ENCODE data around the gene HMGA1.
"Not testable (repeated sequence)": the region's sequence is repeated elsewhere in the genome, so short reads cannot be mapped to it uniquely, and the experiment has no call there.

Gene HMGA1

DNA sequence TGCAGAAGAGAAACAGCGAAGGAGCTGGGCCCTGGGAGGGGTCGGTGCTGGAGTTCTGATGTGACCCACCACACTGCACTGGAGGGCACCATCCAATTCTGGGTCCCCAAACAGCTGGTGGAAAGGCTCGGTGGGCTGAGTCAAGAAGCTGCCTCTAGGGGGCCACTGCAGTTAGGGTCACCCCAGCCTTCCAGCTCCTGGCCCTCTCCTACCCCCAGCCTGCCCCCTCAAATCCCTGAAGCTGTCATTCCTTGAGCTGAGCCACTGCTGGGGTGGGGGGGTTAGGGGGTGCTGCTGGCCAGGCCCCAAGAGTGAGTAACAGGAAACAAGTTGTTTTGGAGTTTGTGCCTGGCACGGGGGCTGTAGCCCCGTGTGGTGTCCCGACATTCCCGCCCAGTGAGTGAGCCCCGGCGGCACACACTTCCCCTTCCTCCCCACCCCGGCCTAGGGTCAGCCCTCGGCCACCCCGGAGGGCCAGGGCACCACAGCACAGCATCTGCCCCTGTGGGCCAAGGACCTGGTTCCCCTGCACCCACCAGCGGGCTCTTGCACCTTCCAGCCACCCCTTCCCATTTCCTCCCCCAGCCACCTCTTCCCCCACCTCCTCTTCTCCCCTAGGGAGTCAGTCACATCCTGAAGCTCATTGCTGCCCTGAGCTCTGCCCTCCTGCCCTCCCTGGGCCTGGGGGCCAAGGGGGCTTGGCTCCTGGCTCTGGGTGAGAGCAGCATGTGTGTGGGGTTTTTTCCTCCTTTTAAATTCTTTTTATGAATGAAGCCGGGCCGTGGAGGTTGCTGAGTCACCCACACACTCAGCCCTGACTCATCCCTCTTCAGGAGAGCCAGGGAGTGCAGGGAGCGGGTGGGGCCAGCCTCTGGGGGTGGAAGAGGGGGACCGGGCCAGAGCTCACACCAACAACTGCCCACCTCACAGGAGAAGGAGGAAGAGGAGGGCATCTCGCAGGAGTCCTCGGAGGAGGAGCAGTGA lies 7.5 kb downstream of the HMGA1 start:
- TF ChIP-seq, protein P1, sequence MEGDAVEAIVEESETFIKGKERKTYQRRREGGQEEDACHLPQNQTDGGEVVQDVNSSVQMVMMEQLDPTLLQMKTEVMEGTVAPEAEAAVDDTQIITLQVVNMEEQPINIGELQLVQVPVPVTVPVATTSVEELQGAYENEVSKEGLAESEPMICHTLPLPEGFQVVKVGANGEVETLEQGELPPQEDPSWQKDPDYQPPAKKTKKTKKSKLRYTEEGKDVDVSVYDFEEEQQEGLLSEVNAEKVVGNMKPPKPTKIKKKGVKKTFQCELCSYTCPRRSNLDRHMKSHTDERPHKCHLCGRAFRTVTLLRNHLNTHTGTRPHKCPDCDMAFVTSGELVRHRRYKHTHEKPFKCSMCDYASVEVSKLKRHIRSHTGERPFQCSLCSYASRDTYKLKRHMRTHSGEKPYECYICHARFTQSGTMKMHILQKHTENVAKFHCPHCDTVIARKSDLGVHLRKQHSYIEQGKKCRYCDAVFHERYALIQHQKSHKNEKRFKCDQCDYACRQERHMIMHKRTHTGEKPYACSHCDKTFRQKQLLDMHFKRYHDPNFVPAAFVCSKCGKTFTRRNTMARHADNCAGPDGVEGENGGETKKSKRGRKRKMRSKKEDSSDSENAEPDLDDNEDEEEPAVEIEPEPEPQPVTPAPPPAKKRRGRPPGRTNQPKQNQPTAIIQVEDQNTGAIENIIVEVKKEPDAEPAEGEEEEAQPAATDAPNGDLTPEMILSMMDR (IDR thresholded peaks at IDR 0.05) = peak; percentile 25
- H3K9me3 Mint-ChIP-seq = no peaks in the 10 kb centered on the region
- H3K36me3 Mint-ChIP-seq (ENCODE audit: low read depth) = peaks cover 41% of the 10 kb centered on the region
- H3K27ac Mint-ChIP-seq = peak overlapping the region; percentile 75
- DNase-seq = no peak
- peaks cover 72% of the 10 kb centered on the region for H3K4me1 Mint-ChIP-seq
- H3K27me3 Mint-ChIP-seq (ENCODE audit: low read depth, poor library complexity) = no peaks in the 10 kb centered on the region
- no peak overlapping the region for H3K4me3 Mint-ChIP-seq

- not testable (repeated sequence) for H3K27me3 Mint-ChIP-seq (ENCODE audit: low read depth, poor library complexity); H3K9me3 Mint-ChIP-seq; H3K4me3 Mint-ChIP-seq; DNase-seq
- Mint-ChIP-seq H3K36me3 (ENCODE audit: low read depth) (peaks cover 40% of the 10 kb centered on the region), H3K27ac (peak overlapping the region; percentile 46), H3K4me1 (peaks cover 62% of the 10 kb centered on the region)
These were observed 8.5 kb downstream of the HMGA1 start for GRCh38 chr6:34245032-34245760.

DNA sequence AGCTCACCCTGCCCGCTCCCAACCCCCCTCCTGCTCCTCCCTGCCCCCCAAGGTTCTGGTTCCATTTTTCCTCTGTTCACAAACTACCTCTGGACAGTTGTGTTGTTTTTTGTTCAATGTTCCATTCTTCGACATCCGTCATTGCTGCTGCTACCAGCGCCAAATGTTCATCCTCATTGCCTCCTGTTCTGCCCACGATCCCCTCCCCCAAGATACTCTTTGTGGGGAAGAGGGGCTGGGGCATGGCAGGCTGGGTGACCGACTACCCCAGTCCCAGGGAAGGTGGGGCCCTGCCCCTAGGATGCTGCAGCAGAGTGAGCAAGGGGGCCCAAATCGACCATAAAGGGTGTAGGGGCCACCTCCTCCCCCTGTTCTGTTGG lies 9.1 kb downstream of the HMGA1 start:
- H3K27ac Mint-ChIP-seq = peak overlapping the region; percentile 46
- peaks cover 34% of the 10 kb centered on the region for H3K36me3 Mint-ChIP-seq (ENCODE audit: low read depth)
- not testable (repeated sequence) for DNase-seq; H3K9me3 Mint-ChIP-seq; H3K4me3 Mint-ChIP-seq; H3K27me3 Mint-ChIP-seq (ENCODE audit: low read depth, poor library complexity)
- H3K4me1 Mint-ChIP-seq = peaks cover 57% of the 10 kb centered on the region

- Mint-ChIP-seq H3K4me1 (peaks cover 52% of the 10 kb centered on the region), H3K4me3 (no peak overlapping the region)
- TF ChIP-seq, protein P1 (IDR thresholded peaks at IDR 0.05) = no peak
These were observed 9.5 kb downstream of the HMGA1 start for GRCh38 chr6:34246249-34246562.

GRCh38 chr6:34246563-34247391 lies 10.1 kb downstream of the HMGA1 start:
- Mint-ChIP-seq H3K4me3 (no peak overlapping the region), H3K4me1 (peaks cover 47% of the 10 kb centered on the region), H3K27ac (peak overlapping the region; percentile 89), H3K9me3 (no peaks in the 10 kb centered on the region), H3K36me3 (ENCODE audit: low read depth) (peaks cover 24% of the 10 kb centered on the region), H3K27me3 (ENCODE audit: low read depth, poor library complexity) (peaks cover 4% of the 10 kb centered on the region)
- peak; percentile 58 for DNase-seq
- TF ChIP-seq, protein P1 (IDR thresholded peaks at IDR 0.05) = peak; percentile 39

More at GRCh38 chr6:34246249-34246562, 9.5 kb downstream of the HMGA1 start:
- no peaks in the 10 kb centered on the region for H3K9me3 Mint-ChIP-seq
- peaks cover under 1% of the 10 kb centered on the region for H3K27me3 Mint-ChIP-seq (ENCODE audit: low read depth, poor library complexity)
- peak overlapping the region; percentile 71 for H3K27ac Mint-ChIP-seq
- peaks cover 30% of the 10 kb centered on the region for H3K36me3 Mint-ChIP-seq (ENCODE audit: low read depth)
- no peak for DNase-seq

GRCh38 chr6:34247481-34248197 lies 11.0 kb downstream of the HMGA1 start:
- H3K4me3 Mint-ChIP-seq = peak overlapping the region; percentile 88
- no peak for DNase-seq
- peaks cover 4% of the 10 kb centered on the region for H3K27me3 Mint-ChIP-seq (ENCODE audit: low read depth, poor library complexity)
- peaks cover 15% of the 10 kb centered on the region for H3K36me3 Mint-ChIP-seq (ENCODE audit: low read depth)
- peak overlapping the region; percentile 85 for H3K27ac Mint-ChIP-seq
- TF ChIP-seq, protein P1 (IDR thresholded peaks at IDR 0.05) = no peak
- H3K9me3 Mint-ChIP-seq = peaks cover 4% of the 10 kb centered on the region
- H3K4me1 Mint-ChIP-seq = peaks cover 38% of the 10 kb centered on the region

Measured in nephron progenitor cell (in vitro differentiated cells).